ENCODE data around the gene CAD.

CAD gene

DNA sequence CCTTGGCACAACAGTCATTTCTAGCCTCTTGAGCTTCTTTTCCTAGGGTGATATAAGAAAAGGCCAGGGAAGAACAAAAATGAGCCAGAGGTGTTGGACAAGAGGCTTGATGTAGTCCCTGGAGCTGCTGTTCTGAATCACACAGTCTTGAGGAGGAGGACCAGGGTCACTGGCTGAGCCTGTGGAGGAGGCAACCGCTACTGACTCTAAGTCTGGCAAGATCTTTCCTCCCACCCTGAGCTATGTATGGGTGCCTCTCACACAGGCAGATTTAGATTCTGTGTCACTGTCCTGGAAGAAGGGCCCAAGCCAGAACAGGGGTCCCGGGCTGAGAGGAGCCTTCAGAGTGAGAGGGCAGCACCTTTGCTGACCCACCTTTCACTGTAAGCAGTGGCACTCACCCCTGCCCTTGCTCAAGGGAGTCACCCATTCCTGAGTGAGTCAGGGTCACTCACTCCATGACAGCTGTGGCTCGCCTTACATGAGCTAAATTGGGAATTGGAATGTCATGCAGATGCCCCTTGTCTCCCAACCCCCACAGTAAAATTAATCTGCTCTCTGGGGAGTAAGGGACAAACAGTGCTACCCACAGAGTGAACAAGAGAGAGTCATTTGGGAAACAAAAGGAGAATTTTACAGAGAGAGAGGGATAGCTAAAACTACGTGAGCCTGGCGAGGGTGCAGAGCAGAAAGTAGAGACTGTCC, 64.8 kb downstream of the CAD start, which contains the start of gene TRIM54:
Gene TRIM54, plus strand, starts transcription at position 575 of the 705 bp plus-strand sequence. CDS start 303 bp downstream, outside the sequence.
- no peak for DNase-seq (ENCODE audit: low read depth)

DNA sequence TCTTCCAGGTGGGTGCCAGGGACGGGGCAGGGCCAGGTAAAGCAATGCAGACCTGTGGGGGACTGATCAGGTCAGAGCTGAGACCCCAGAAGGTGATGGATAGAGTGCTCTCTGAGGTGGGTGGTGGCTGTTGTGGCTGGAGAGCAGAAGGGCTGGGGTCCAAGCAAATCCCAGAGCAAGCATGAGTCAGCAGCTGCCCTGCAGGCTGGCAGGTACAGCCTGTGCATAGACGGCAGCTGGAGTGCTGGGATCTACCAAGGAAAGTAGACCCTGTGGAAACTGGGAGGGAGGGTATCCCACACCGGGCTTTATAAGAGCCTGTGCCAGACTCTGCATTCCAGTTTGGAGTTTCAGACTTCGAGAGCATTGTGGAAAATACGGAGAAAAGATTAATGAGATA, 65.7 kb downstream of the CAD start:
- DNase-seq (ENCODE audit: low read depth): no peak

DNA sequence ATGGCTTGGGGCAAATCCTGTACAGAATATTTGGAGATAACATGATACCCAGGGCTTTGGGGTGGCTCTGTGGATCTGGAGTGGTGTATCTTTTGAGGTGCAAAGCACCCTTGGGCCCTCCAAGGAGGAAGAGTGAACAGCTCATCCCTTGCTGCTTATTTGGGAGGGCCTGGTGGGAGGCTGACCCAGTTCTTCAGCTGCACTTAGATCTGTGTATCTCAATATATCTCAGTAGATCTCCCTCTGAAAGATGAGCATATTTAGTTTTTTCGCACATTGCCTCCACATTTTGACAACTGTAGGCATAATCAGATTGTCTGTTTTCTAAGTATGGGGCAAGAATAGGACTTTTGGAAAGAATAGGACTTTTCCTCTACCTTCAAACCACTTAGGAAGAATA, 67.8 kb downstream of the CAD start:
- no peak for DNase-seq (ENCODE audit: low read depth)

DNA sequence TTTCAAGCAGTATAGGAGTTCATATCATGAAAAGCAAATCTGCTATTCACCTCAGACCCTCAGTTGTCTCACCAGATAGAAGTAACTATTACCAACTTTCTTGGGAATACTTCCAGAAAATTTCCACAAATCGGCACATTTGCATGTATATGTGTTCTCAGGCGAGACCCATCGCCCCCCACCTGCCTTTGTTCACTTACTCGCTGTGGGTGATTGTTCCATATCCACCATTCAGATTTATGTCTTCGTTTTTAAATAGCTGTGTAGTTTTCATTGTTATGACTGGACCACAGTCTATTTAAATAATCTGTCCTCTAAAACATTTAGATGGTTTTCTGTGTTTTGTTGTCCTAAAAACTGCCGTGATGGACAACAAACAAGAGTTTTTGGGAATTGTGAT, 68.3 kb downstream of the CAD start:
- DNase-seq (ENCODE audit: low read depth): no peak

DNA sequence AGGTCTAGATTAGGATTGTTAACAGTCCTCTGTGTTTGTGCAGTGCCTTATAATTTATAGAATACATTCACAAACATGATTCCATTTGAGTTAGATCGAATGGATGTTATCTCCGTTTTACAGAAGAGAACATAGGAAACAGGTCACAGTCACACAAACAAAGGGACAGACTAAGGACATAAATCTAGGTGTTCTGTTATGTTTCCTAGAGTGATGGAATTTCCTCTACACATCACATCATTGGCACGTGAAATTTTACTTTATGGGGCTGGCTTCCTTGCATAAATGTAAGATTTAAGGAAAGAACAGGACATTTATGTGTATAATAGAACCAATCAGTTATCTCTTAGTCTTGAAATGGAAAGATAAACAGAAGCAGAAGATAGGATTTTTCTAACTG, 71.4 kb downstream of the CAD start:
- DNase-seq (ENCODE audit: low read depth): no peak

DNA sequence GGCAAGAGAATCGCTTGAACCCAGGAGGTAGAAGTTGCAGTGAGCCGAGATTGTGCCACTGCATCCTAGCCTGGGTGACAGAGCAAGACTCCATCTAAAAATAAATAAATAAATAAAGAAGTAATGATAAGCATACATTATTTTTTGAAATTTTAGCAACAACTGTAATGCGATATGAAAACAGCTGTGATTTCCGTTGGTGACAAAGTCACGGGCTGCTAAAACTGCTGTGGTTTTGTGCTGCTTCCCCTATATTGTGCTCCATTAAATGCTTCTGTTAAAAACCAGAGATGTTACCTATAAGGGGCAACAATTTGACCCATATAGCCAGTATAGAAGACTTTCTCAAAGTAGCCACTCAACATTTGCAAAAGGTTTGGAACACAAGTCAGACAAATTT, 73.4 kb downstream of the CAD start:
- no peak for DNase-seq (ENCODE audit: low read depth)

DNA sequence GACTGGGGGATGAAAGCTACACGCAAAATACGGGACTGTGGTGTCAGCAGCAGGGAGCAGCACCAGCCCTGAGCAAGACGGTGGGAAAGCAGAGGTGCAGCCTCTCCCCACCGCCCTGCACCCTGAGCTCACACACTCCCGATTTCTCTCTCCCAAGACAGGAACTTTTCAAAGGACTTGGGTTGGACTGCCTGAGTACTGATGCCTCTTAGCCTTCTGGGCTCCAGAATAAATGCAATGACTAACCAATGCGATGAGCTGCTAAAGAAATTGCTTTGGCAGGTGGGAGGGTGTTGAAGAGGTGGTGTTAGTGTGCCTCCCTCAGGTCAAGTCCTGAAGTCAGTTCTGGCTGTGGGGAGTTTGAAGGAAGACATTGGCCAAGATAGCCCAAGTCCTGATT, 74.7 kb downstream of the CAD start:
- no peak for DNase-seq (ENCODE audit: low read depth)
